OCI-LY7 (cell line): ENCODE measurements around the gene RAB27B.

Experiments used
- CTCF ChIP-seq: fragments of 200-600 bp; sonication (generic); conservative IDR thresholded peaks from 2 replicates; pipeline ENCODE4 v1.5.1; 2014; ENCODE audit warnings: mild to moderate bottlenecking, antibody characterized with exemption, low read length, moderate library complexity, mixed read lengths
- EZH2phosphoT487 ChIP-seq: fragments of 200-600 bp; sonication (generic); IDR thresholded peaks from 2 replicates; pipeline ENCODE4 v1.6.1; 2018; ENCODE audit warnings: low read depth, borderline replicate concordance, mild to moderate bottlenecking, mixed run types, antibody characterized with exemption, low read length, moderate library complexity, mixed read lengths

- no peak for TF ChIP-seq CTCF
- TF ChIP-seq EZH2phosphoT487, result no peak
These were observed 72.0 kb downstream of the RAB27B start for GRCh38 chr18:54900290-54900689.
